Measurements from ENCODE around the gene WNT4.

WNT4 gene

DNA sequence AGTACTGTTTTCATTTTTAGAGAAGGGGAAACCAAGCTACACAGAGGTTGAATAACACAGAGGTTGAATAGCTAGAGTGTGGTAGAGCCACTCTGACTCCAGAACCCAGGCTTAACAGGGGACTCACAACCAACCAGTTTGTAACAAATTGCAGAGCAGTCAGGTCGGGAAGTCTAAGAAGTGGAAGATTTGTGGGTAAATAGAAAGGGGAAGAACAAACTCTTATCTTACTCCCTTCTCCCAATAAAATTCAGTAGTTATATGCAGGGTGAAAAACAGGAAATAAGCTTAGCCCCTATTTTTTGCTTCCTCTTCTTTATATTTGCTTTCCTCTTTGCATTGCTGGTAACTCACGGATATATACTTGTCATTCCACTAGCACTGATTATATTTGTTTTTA, 67.2 kb downstream of the WNT4 start:
- no peak for TF ChIP-seq ZNF274 (IDR thresholded peaks at IDR 0.05; ENCODE audit: low read depth, low read length)

DNA sequence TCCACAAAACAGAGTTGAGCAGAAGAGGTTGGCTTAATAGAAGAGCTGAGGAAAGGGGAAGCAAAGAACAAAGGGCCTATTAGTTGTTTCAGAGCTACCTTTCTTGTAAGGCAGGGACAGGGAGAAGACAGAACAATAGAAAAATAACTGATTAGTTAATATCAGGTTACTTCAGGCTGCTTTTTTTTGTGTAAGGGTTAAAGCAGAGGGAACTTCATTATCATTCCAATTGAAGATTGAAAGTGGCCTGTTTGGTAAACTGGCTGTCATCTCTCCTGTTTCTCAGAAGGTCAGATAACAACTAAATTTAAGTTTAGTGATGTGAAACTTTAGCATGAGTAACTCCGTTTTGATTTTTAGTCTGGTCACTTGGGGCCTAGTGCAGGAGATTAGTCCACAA, 68.1 kb downstream of the WNT4 start:
- no peak overlapping the region for H3K4me3 ChIP-seq (ENCODE audit: low read length)
- TF ChIP-seq ZNF274 (IDR thresholded peaks at IDR 0.05; ENCODE audit: low read depth, low read length), result no peak

More for the DNA sequence above, 67.2 kb downstream of the WNT4 start:
- no peak overlapping the region for H3K4me3 ChIP-seq (ENCODE audit: low read length)

DNA sequence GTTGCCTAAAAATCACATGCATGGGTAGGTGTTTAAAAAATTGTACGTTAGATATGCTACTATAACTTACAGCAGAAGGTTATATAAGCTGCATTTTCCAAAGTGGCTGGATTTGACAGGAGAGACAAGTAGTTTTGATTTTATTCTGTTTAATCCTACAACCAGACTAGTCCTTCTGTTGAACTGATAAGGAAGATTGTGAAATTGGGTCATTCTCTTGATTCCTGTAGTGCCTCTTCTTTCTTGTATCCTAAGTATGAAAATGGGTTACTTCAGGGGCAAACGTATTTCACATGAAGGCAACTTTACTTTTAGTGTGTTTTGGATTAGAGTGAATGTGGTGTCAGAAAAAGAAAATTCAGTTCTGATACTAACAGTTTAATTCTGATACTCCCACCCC, 71.4 kb downstream of the WNT4 start:
- TF ChIP-seq ZNF274 (IDR thresholded peaks at IDR 0.05; ENCODE audit: low read depth, low read length), result no peak

More for the DNA sequence above, 71.4 kb downstream of the WNT4 start:
- H3K4me3 ChIP-seq (ENCODE audit: low read length), result no peak overlapping the region
